GM12864 (cell line): Measurements from ENCODE around the gene KRTAP12-4.

Experiments used
- DNase-seq: peaks from one replicate; pipeline ENCODE4 v3.0.0-alpha.2; 2011; ENCODE audit warnings: low read depth
- H3K4me3 ChIP-seq: 2 replicates; pipeline ENCODE4 v1.5.1; 2011; ENCODE audit warnings: mild to moderate bottlenecking, low read depth, low read length, control low read depth
- CTCF ChIP-seq: IDR thresholded peaks from 2 replicates; pipeline ENCODE4 v1.5.1; 2011; ENCODE audit warnings: low read depth, mild to moderate bottlenecking, moderate library complexity, low read length, control low read depth, inconsistent platforms; ENCODE audit errors: missing control alignments

The KRTAP12-4 gene

GRCh38 chr21:44657635-44658540 lies 3.4 kb upstream of the KRTAP12-4 start, which contains the start of gene KRTAP12-3:
KRTAP12-3 (plus strand) TSS chr21:44657932; CDS start chr21:44657980, 48 bp downstream.
- TF ChIP-seq CTCF, result no peak
- DNase-seq, result no peak
- no peak within 1 kb of the TSS for H3K4me3 ChIP-seq

- H3K4me3 ChIP-seq, result no peak overlapping the region
- TF ChIP-seq CTCF, result no peak
- DNase-seq, result no peak
Measured at GRCh38 chr21:44656868-44657267, 2.4 kb upstream of the KRTAP12-4 start.

GRCh38 chr21:44653656-44654575 lies 543 bp downstream of the KRTAP12-4 start:
- no peak overlapping the region for H3K4me3 ChIP-seq
- no peak for TF ChIP-seq CTCF
- DNase-seq, result no peak

GRCh38 chr21:44653123-44653522 lies 1.3 kb downstream of the KRTAP12-4 start:
- DNase-seq, result no peak
- H3K4me3 ChIP-seq, result no peak overlapping the region
- TF ChIP-seq CTCF, result no peak

GRCh38 chr21:44650973-44651675 lies 3.3 kb downstream of the KRTAP12-4 start:
- DNase-seq, result no peak
- TF ChIP-seq CTCF, result no peak
- H3K4me3 ChIP-seq, result no peak overlapping the region

GRCh38 chr21:44650265-44650972 lies 4.0 kb downstream of the KRTAP12-4 start:
- DNase-seq, result no peak
- no peak for TF ChIP-seq CTCF
- no peak overlapping the region for H3K4me3 ChIP-seq
